CD14-positive monocyte (primary cell): ENCODE results near the gene OR2Y1. TPM values are rescaled to one million over a fixed set of nuclear protein-coding genes. Genes with fewer than 3 reads are reported as not detected.

ENCODE experiments used
- DNase-seq, 3 donors: peaks; one replicate each; pipeline ENCODE4 v3.0.0-alpha.2; 2011 to 2022
- H2AFZ ChIP-seq: 2 replicates; pipeline ENCODE4 v1.6.0; 2012; ENCODE audit warnings: mild to moderate bottlenecking, low read depth, low read length, inconsistent platforms; ENCODE audit not compliant: insufficient read depth, poor library complexity, severe bottlenecking
- H3K27ac ChIP-seq, 2 donors: 1 replicate in 1 of 2; 2 replicates in 1 of 2; pipeline ENCODE4 v1.5.1; 2012 to 2013; ENCODE audit warnings: low read length in 2 of 2, control low read depth in 1 of 2, inconsistent platforms in 1 of 2, low read depth in 1 of 2, mild to moderate bottlenecking in 1 of 2
- H3K27me3 ChIP-seq, 2 donors: one replicate each; pipeline versions ENCODE4 v1.6.0 to v1.6.1; 2011 to 2013; ENCODE audit warnings: low read length in 2 of 2; ENCODE audit not compliant: control insufficient read depth in 2 of 2, insufficient read depth in 2 of 2
- H3K36me3 ChIP-seq, 2 donors: replicated peaks in 1 of 2; 1 replicate in 1 of 2; 2 replicates in 1 of 2; pipeline versions ENCODE4 v1.5.1 to v1.6.1; 2012 to 2013; ENCODE audit warnings: low read length in 2 of 2, control low read depth in 1 of 2, inconsistent platforms in 1 of 2, mild to moderate bottlenecking in 1 of 2; ENCODE audit not compliant: insufficient read depth in 2 of 2, control insufficient read depth in 1 of 2
- H3K4me1 ChIP-seq, 2 donors: 1 replicate in 1 of 2; 2 replicates in 1 of 2; pipeline versions ENCODE4 v1.5.1 to v1.6.1; 2012 to 2013; ENCODE audit warnings: low read length in 2 of 2, control low read depth in 1 of 2, inconsistent platforms in 1 of 2, mild to moderate bottlenecking in 1 of 2, moderate library complexity in 1 of 2; ENCODE audit not compliant: insufficient read depth in 2 of 2, control insufficient read depth in 1 of 2
- H3K4me2 ChIP-seq: replicated peaks from 2 replicates; pipeline ENCODE3; 2012; ENCODE audit warnings: low read length, moderate library complexity, mild to moderate bottlenecking; ENCODE audit not compliant: poor library complexity, severe bottlenecking; ENCODE audit errors: extremely low read depth
- H3K4me3 ChIP-seq, 3 experiments: fragments of 200-600 bp in 1 of 3; sonication (generic) in 1 of 3; replicated peaks in 1 of 3; 1 replicate in 2 of 3; 2 replicates in 1 of 3; pipeline ENCODE4 v1.5.1; 2011 to 2013; ENCODE audit warnings: low read length in 3 of 3, mild to moderate bottlenecking in 3 of 3, control low read depth in 2 of 3, low read depth in 2 of 3, inconsistent platforms in 1 of 3, moderate library complexity in 1 of 3
- H3K79me2 ChIP-seq: 2 replicates; pipeline ENCODE4 v1.6.0; 2012; ENCODE audit warnings: mild to moderate bottlenecking, control low read depth, inconsistent platforms, low read length, moderate library complexity; ENCODE audit not compliant: insufficient read depth
- H3K9ac ChIP-seq: 2 replicates; pipeline ENCODE4 v1.6.0; 2017; ENCODE audit warnings: low read length, mild to moderate bottlenecking; ENCODE audit not compliant: insufficient read depth, poor library complexity, severe bottlenecking
- H3K9me3 ChIP-seq, 2 donors: replicated peaks in 1 of 2; 1 replicate in 1 of 2; 2 replicates in 1 of 2; pipeline versions ENCODE4 v1.5.1 to v1.6.1; 2012 to 2013; ENCODE audit warnings: low read length in 2 of 2, control low read depth in 1 of 2; ENCODE audit not compliant: control insufficient read depth in 1 of 2, insufficient read depth in 1 of 2
- H4K20me1 ChIP-seq: 2 replicates; pipeline ENCODE4 v1.6.0; 2012; ENCODE audit warnings: mild to moderate bottlenecking, low read length, control low read depth, moderate library complexity; ENCODE audit not compliant: insufficient read depth
- H3K27ac Mint-ChIP-seq, 7 donors: one replicate each; pipeline ENCODE4 v1.8.0; 2020; ENCODE audit warnings: mild to moderate bottlenecking in 7 of 7, mixed read lengths in 7 of 7, moderate library complexity in 6 of 7, inconsistent platforms in 2 of 7
- H3K27me3 Mint-ChIP-seq, 3 donors: one replicate each; pipeline ENCODE4 v1.8.0; 2021 to 2022; ENCODE audit warnings: low read depth in 3 of 3, mild to moderate bottlenecking in 3 of 3, mixed read lengths in 3 of 3, moderate library complexity in 3 of 3, inconsistent platforms in 1 of 3
- H3K36me3 Mint-ChIP-seq, 2 donors: one replicate each; pipeline ENCODE4 v1.8.0; 2020; ENCODE audit warnings: mixed read lengths in 2 of 2, inconsistent platforms in 1 of 2, mild to moderate bottlenecking in 1 of 2
- H3K4me1 Mint-ChIP-seq: one replicate; pipeline ENCODE4 v1.8.0; 2020; ENCODE audit warnings: mild to moderate bottlenecking, mixed read lengths
- H3K4me3 Mint-ChIP-seq, 2 donors: one replicate each; pipeline ENCODE4 v1.8.0; 2020; ENCODE audit warnings: mild to moderate bottlenecking in 2 of 2, mixed read lengths in 2 of 2, moderate library complexity in 1 of 2
- H3K9me3 Mint-ChIP-seq, 7 donors: one replicate each; pipeline ENCODE4 v1.8.0; 2020 to 2022; ENCODE audit warnings: mixed read lengths in 7 of 7, mild to moderate bottlenecking in 6 of 7, moderate library complexity in 6 of 7, inconsistent platforms in 2 of 7
- CTCF ChIP-seq: fragments of 200-600 bp; IDR thresholded peaks from one replicate; pipeline ENCODE4 v1.8.0; 2022; ENCODE audit warnings: antibody characterized with exemption, mild to moderate bottlenecking
- WGBS: methylation state at CpG from one replicate; pipeline ENCODE4 v1.1.5; 2013; ENCODE audit warnings: missing lambda C conversion rate; ENCODE audit not compliant: insufficient coverage; 5-methylcytosine and 5-hydroxymethylcytosine counted together
- intact Hi-C, 2 donors: fragments of 100-400 bp; cut with micrococcal nuclease; formaldehyde crosslinking; loops; one replicate each; pipeline versions ENCODE4 v1.15.0 to v1.15.1; 2023
- polyA plus RNA-seq, 3 donors: library from polyadenylated mRNA; depleted of rRNA in 1 of 3; unstranded in 2 of 3; stranded (reverse) in 1 of 3; fragments of 300-500 nt in 2 of 3; fragments of >200 nt in 1 of 3; fragmentation: Illumina TruSeq in 2 of 3; gene quantifications; 1 replicate in 2 of 3; 2 replicates in 1 of 3; pipeline ENCODE4 v1.2.3, GENCODE V29; 2012 to 2021

Gene OR2Y1
- polyA plus RNA-seq, 3 donors, result not detected

GRCh38 chr5:180787711-180788431, 48.0 kb upstream of the OR2Y1 start:
- no peak overlapping the region for H3K4me3 Mint-ChIP-seq
- no peak for TF ChIP-seq CTCF
- peaks cover 56% of the 10 kb centered on the region for H3K79me2 ChIP-seq
- no peak overlapping the region for H3K27ac ChIP-seq
- no peak overlapping the region for H3K9ac ChIP-seq
- no peak overlapping the region for H2AFZ ChIP-seq
- intact Hi-C loops, result loop anchor here in 1 of 2 donors (10.0 kb wide), 1 partner anchor 367 kb away; no protein-coding TSS in a partner anchor
- H3K27ac Mint-ChIP-seq, result peak overlapping the region in 5 of 7 donors; percentile 6 to 79 (median 59)
- peaks cover 52 to 69% of the 10 kb centered on the region in 2 donors for H3K36me3 ChIP-seq
- no peaks in the 10 kb centered on the region for H3K9me3 ChIP-seq
- H3K4me1 Mint-ChIP-seq, result peaks cover 41% of the 10 kb centered on the region
- no peak overlapping the region for H3K4me2 ChIP-seq
- DNase-seq, result no peak
- no peak overlapping the region for H3K4me3 ChIP-seq
- peaks cover 100% of the 10 kb centered on the region for H4K20me1 ChIP-seq
- no peaks in the 10 kb centered on the region for H3K9me3 Mint-ChIP-seq
- no peaks in the 10 kb centered on the region for H3K27me3 ChIP-seq
- WGBS, result 88% methylated on average over 18 of the region's 20 CpGs
- no peaks in the 10 kb centered on the region for H3K27me3 Mint-ChIP-seq
- H3K4me1 ChIP-seq, result no peaks in the 10 kb centered on the region
- H3K36me3 Mint-ChIP-seq, result peaks cover 55 to 66% of the 10 kb centered on the region in 2 donors

GRCh38 chr5:180786531-180787398, 46.9 kb upstream of the OR2Y1 start:
- Histone ChIP-seq H3K4me2 (no peak overlapping the region), H2AFZ (no peak overlapping the region), H3K79me2 (peaks cover 45% of the 10 kb centered on the region), H3K9ac (no peak overlapping the region), H3K9me3 (no peaks in the 10 kb centered on the region), H3K27me3 (no peaks in the 10 kb centered on the region), H3K36me3 (peaks cover 42 to 58% of the 10 kb centered on the region in 2 donors), H3K27ac (peak overlapping the region; percentile 14 to 63), H4K20me1 (peaks cover 100% of the 10 kb centered on the region), H3K4me3 (no peak overlapping the region), H3K4me1 (no peaks in the 10 kb centered on the region)
- no peak for DNase-seq
- no peak overlapping the region for H3K4me3 Mint-ChIP-seq
- 17% methylated on average over 8 of the region's 21 CpGs for WGBS
- peak overlapping the region; percentile 31 to 84 (median 74) for H3K27ac Mint-ChIP-seq
- H3K9me3 Mint-ChIP-seq, result peaks cover 0 to 2% (median 0%) of the 10 kb centered on the region in 7 donors
- H3K36me3 Mint-ChIP-seq, result peaks cover 46 to 55% of the 10 kb centered on the region in 2 donors
- intact Hi-C loops, result loop anchor here in 1 of 2 donors (10.0 kb wide), 1 partner anchor 368 kb away; no protein-coding TSS in a partner anchor
- TF ChIP-seq CTCF, result no peak
- peaks cover 44% of the 10 kb centered on the region for H3K4me1 Mint-ChIP-seq
- no peaks in the 10 kb centered on the region for H3K27me3 Mint-ChIP-seq
